Endometrium (tissue), 2 donors: ENCODE measurements around the gene TMEM135.
"Not testable (repeated sequence)": the region's sequence is repeated elsewhere in the genome, so short reads cannot be mapped to it uniquely, and the experiment has no call there.

Source experiments
- FAIRE-seq: peaks from 2 replicates; lab custom pipeline; 2012; peaks lifted over from hg19 to GRCh38; lab: Jason Lieb, UNC
- donor health status: control.
- donor health status: control.

The TMEM135 gene

GRCh38 chr11:87020764-87021365 lies 16.9 kb upstream of the TMEM135 start:
- FAIRE-seq: no peak

GRCh38 chr11:87022254-87022653 lies 15.5 kb upstream of the TMEM135 start:
- no peak for FAIRE-seq

GRCh38 chr11:87022738-87023137 lies 15.0 kb upstream of the TMEM135 start:
- FAIRE-seq: no peak

GRCh38 chr11:87026415-87026814 lies 11.3 kb upstream of the TMEM135 start:
- FAIRE-seq: not testable (repeated sequence)

- FAIRE-seq: no peak
These were observed 7.2 kb upstream of the TMEM135 start for GRCh38 chr11:87030458-87031054.

- no peak for FAIRE-seq
These were observed 6.1 kb upstream of the TMEM135 start for GRCh38 chr11:87031433-87032170.

GRCh38 chr11:87033561-87033960 lies 4.2 kb upstream of the TMEM135 start:
- no peak for FAIRE-seq

- FAIRE-seq: no peak
These were observed 1.7 kb upstream of the TMEM135 start for GRCh38 chr11:87035976-87036583.

- no peak for FAIRE-seq
These were observed 831 bp upstream of the TMEM135 start for GRCh38 chr11:87036756-87037449.

- FAIRE-seq: no peak
These were observed 672 bp downstream of the TMEM135 start for GRCh38 chr11:87038235-87038977.

GRCh38 chr11:87039371-87039770 lies 1.6 kb downstream of the TMEM135 start:
- FAIRE-seq: no peak

GRCh38 chr11:87043894-87044293 lies 6.2 kb downstream of the TMEM135 start:
- FAIRE-seq: no peak

- FAIRE-seq: no peak
These were observed 9.1 kb downstream of the TMEM135 start for GRCh38 chr11:87046824-87047223.

GRCh38 chr11:87056091-87056490 lies 18.4 kb downstream of the TMEM135 start:
- no peak for FAIRE-seq

GRCh38 chr11:87057749-87058148 lies 20.0 kb downstream of the TMEM135 start:
- FAIRE-seq: no peak

- no peak for FAIRE-seq
These were observed 22.1 kb downstream of the TMEM135 start for GRCh38 chr11:87059596-87060390.

- no peak for FAIRE-seq
These were observed 24.0 kb downstream of the TMEM135 start for GRCh38 chr11:87061766-87062165.

GRCh38 chr11:87063982-87064381 lies 26.2 kb downstream of the TMEM135 start:
- FAIRE-seq: no peak

GRCh38 chr11:87072787-87073186 lies 35.1 kb downstream of the TMEM135 start:
- no peak for FAIRE-seq

- FAIRE-seq: no peak
These were observed 38.6 kb downstream of the TMEM135 start for GRCh38 chr11:87076260-87076783.
